H1 (cell line): ENCODE data around the gene SIRT7.

Experiments
- GTF2F1 ChIP-seq: IDR thresholded peaks from 2 replicates; pipeline ENCODE4 v1.6.1; 2012; ENCODE audit warnings: low read depth, low read length, improper control_type of control experiment, borderline replicate concordance
- RAD21 ChIP-seq, 2 experiments: IDR thresholded peaks in 1 of 2; conservative IDR thresholded peaks in 1 of 2; 2 replicates each; pipeline ENCODE4 v1.6.1; 2011; ENCODE audit warnings: low read depth in 2 of 2, low read length in 2 of 2, improper control_type of control experiment in 1 of 2, inconsistent platforms in 1 of 2, mild to moderate bottlenecking in 1 of 2, moderate library complexity in 1 of 2
- SIRT6 ChIP-seq: IDR thresholded peaks from one replicate; pipeline ENCODE4 v1.7.1; 2012; ENCODE audit warnings: low read length, inconsistent platforms
- TF ChIP-seq, protein P1 (sequence below), 3 experiments: IDR thresholded peaks; 1 replicate in 2 of 3; 2 replicates in 1 of 3; pipeline versions ENCODE4 v1.5.1 to v1.6.1; 2011; ENCODE audit warnings: low read length in 3 of 3, mild to moderate bottlenecking in 3 of 3, inconsistent platforms in 2 of 3, low read depth in 1 of 3, moderate library complexity in 1 of 3; ENCODE audit not compliant: insufficient read depth in 1 of 3; ENCODE audit errors: control extremely low read depth in 1 of 3
- TF ChIP-seq, protein P2 (sequence below): IDR thresholded peaks from 2 replicates; pipeline ENCODE4 v1.6.1; 2011; ENCODE audit warnings: low read depth, mild to moderate bottlenecking, low read length; ENCODE audit not compliant: insufficient read depth
- TF ChIP-seq, protein P3 (sequence below): IDR thresholded peaks from 2 replicates; pipeline ENCODE4 v1.6.1; 2011; ENCODE audit warnings: low read length, improper control_type of control experiment

DNA sequence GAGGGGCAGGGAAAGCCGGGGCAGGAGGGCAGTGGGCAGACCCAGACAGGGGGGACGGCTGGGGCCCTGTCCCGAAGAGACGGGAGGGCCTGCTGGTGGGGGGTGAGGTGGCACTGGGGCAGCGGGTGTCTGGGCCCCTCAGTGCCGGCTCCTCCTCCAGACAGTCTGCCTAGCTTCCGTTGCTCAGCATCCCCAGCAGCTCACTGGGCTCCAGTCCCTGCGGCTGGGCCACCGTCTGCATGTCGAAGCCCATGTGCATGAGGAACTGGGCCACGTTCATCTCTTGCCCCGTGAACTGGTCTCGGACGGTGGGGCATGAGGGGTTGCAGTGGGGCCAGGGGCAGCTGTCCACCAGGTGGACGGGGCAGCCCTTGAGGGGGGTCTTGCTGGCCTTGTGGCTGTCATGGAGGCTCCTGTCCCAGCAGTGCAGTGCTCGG, 34.8 kb upstream of the SIRT7 start:
- TF ChIP-seq, protein P1, sequence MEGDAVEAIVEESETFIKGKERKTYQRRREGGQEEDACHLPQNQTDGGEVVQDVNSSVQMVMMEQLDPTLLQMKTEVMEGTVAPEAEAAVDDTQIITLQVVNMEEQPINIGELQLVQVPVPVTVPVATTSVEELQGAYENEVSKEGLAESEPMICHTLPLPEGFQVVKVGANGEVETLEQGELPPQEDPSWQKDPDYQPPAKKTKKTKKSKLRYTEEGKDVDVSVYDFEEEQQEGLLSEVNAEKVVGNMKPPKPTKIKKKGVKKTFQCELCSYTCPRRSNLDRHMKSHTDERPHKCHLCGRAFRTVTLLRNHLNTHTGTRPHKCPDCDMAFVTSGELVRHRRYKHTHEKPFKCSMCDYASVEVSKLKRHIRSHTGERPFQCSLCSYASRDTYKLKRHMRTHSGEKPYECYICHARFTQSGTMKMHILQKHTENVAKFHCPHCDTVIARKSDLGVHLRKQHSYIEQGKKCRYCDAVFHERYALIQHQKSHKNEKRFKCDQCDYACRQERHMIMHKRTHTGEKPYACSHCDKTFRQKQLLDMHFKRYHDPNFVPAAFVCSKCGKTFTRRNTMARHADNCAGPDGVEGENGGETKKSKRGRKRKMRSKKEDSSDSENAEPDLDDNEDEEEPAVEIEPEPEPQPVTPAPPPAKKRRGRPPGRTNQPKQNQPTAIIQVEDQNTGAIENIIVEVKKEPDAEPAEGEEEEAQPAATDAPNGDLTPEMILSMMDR (IDR thresholded peaks at IDR 0.05; ENCODE audit: control extremely low read depth in 1 of 3, insufficient read depth in 1 of 3, low read depth in 1 of 3, low read length in 3 of 3), result no peak
- TF ChIP-seq SIRT6 (no peak), GTF2F1 (no peak), RAD21 (IDR thresholded peaks at IDR 0.05 in 1 of 2, conservative IDR thresholded peaks at IDR 0.05 in 1 of 2; ENCODE audit: low read depth in 2 of 2, low read length in 2 of 2) (no peak)
- TF ChIP-seq, protein P2, sequence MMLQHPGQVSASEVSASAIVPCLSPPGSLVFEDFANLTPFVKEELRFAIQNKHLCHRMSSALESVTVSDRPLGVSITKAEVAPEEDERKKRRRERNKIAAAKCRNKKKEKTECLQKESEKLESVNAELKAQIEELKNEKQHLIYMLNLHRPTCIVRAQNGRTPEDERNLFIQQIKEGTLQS, result no peak
- TF ChIP-seq, protein P3, sequence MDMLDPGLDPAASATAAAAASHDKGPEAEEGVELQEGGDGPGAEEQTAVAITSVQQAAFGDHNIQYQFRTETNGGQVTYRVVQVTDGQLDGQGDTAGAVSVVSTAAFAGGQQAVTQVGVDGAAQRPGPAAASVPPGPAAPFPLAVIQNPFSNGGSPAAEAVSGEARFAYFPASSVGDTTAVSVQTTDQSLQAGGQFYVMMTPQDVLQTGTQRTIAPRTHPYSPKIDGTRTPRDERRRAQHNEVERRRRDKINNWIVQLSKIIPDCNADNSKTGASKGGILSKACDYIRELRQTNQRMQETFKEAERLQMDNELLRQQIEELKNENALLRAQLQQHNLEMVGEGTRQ, result no peak
